Measurements from ENCODE around the gene KRTAP29-1. TPM values are rescaled to one million over a fixed set of nuclear protein-coding genes. Genes with fewer than 3 reads are reported as not detected.

Gene KRTAP29-1
- total and polyA plus RNA-seq, 12 donors: not detected

GRCh38 chr17:41345992-41346391, 43.3 kb upstream of the KRTAP29-1 start:
- Histone ChIP-seq H3K9me3 (replicated peaks in 1 of 3) (no peaks in the 10 kb centered on the region), H3K27ac (no peak overlapping the region), H3K4me3 (no peak overlapping the region), H3K4me1 (replicated peaks in 1 of 2) (no peaks in the 10 kb centered on the region), H3K36me3 (replicated peaks in 1 of 2) (no peaks in the 10 kb centered on the region), H3K27me3 (no peaks in the 10 kb centered on the region)
- WGBS, 4 donors: 83 to 93% (median 91%) methylated on average over 3 of the region's 3 CpGs
- DNase-seq: no peak
- intact Hi-C loops (cut with DNase I): no loop called here
- TF ChIP-seq POLR2A (IDR thresholded peaks at IDR 0.05) (no peak), CTCF (IDR thresholded peaks at IDR 0.05) (no peak)

GRCh38 chr17:41343029-41343428, 40.4 kb upstream of the KRTAP29-1 start:
- WGBS, 4 donors: 39 to 54% (median 47%) methylated on average over 3 of the region's 3 CpGs
- TF ChIP-seq POLR2A (IDR thresholded peaks at IDR 0.05) (no peak), CTCF (IDR thresholded peaks at IDR 0.05) (no peak)
- H3K4me1 ChIP-seq (replicated peaks in 1 of 2): no peaks in the 10 kb centered on the region
- no peak overlapping the region for H3K4me3 ChIP-seq
- no peaks in the 10 kb centered on the region for H3K36me3 ChIP-seq (replicated peaks in 1 of 2)
- DNase-seq: no peak
- no peaks in the 10 kb centered on the region for H3K9me3 ChIP-seq (replicated peaks in 1 of 3)
- H3K27me3 ChIP-seq: no peaks in the 10 kb centered on the region
- no peak overlapping the region for H3K27ac ChIP-seq
- intact Hi-C loops (cut with DNase I): no loop called here

- H3K36me3 ChIP-seq (replicated peaks in 1 of 2): no peaks in the 10 kb centered on the region
- no peaks in the 10 kb centered on the region for H3K4me1 ChIP-seq (replicated peaks in 1 of 2)
- H3K27me3 ChIP-seq: no peaks in the 10 kb centered on the region
- TF ChIP-seq CTCF (IDR thresholded peaks at IDR 0.05): no peak
- TF ChIP-seq POLR2A (IDR thresholded peaks at IDR 0.05): no peak
- no peak for DNase-seq
- intact Hi-C loops (cut with DNase I): no loop called here
- WGBS, 4 donors: 73 to 82% (median 79%) methylated on average over 7 of the region's 7 CpGs
- H3K4me3 ChIP-seq: no peak overlapping the region
- no peaks in the 10 kb centered on the region for H3K9me3 ChIP-seq (replicated peaks in 1 of 3)
- no peak overlapping the region for H3K27ac ChIP-seq
These were observed 38.5 kb upstream of the KRTAP29-1 start for GRCh38 chr17:41340934-41341861.

DNA sequence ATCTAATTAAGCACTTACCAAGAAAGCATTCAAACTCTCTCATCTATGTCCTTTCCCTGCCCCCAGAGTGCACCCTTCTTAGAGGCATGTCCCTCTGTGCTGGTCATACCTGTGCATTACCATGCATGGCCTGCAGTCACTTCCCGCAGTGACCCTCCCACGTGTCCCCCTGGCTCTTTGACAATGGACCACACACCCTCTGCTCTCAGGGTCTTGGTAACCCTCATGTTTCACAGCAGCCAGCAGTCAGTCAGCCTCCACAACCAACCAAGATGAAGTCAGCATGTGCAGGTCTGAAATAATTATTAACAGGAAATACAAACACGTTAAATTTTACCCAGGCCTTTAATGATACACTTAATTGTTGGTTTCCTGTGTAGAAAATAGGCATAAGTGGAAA, 37.8 kb upstream of the KRTAP29-1 start:
- WGBS, 4 donors: 41 to 57% (median 52%) methylated on average over 3 of the region's 3 CpGs
- Histone ChIP-seq H3K9me3 (replicated peaks in 1 of 3) (no peaks in the 10 kb centered on the region), H3K27me3 (no peaks in the 10 kb centered on the region), H3K4me3 (no peak overlapping the region), H3K27ac (no peak overlapping the region), H3K36me3 (replicated peaks in 1 of 2) (no peaks in the 10 kb centered on the region), H3K4me1 (replicated peaks in 1 of 2) (no peaks in the 10 kb centered on the region)
- intact Hi-C loops (cut with DNase I): no loop called here
- DNase-seq: no peak
- TF ChIP-seq CTCF (IDR thresholded peaks at IDR 0.05) (no peak), POLR2A (IDR thresholded peaks at IDR 0.05) (no peak)

Measured in adrenal gland (tissue), 12 donors.